Neural progenitor cell (in vitro differentiated cells): ENCODE data around the gene PCDH9.

ENCODE experiments used
- EZH2phosphoT487 ChIP-seq: fragments of 200-600 bp; sonication (generic); IDR thresholded peaks from 2 replicates; pipeline ENCODE4 v1.6.1; 2017; ENCODE audit warnings: antibody characterized with exemption
- TF ChIP-seq, protein P1 (sequence below): fragments of 200-600 bp; sonication (generic); IDR thresholded peaks from 2 replicates; pipeline ENCODE4 v1.5.1; 2017; ENCODE audit warnings: antibody characterized with exemption, mild to moderate bottlenecking

DNA sequence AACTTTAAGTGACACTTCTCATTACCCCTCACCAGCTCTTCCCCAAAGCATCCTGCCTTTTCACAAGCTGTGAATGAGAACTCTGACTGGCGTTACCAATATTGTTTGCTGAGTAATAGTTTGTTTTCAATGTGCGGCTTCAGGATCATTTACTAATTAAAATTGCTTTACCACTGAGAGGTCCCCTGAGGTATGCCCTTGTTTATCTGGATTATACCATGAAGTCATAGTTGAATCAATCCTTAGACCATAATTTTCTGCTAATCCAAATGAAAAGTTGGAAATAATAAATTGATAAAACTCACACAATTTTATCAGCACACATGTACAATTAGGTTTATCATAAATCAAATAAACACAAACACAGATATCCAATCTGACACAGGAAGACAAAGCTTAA lies 568.8 kb downstream of the PCDH9 start:
- TF ChIP-seq EZH2phosphoT487 = no peak
- TF ChIP-seq, protein P1, sequence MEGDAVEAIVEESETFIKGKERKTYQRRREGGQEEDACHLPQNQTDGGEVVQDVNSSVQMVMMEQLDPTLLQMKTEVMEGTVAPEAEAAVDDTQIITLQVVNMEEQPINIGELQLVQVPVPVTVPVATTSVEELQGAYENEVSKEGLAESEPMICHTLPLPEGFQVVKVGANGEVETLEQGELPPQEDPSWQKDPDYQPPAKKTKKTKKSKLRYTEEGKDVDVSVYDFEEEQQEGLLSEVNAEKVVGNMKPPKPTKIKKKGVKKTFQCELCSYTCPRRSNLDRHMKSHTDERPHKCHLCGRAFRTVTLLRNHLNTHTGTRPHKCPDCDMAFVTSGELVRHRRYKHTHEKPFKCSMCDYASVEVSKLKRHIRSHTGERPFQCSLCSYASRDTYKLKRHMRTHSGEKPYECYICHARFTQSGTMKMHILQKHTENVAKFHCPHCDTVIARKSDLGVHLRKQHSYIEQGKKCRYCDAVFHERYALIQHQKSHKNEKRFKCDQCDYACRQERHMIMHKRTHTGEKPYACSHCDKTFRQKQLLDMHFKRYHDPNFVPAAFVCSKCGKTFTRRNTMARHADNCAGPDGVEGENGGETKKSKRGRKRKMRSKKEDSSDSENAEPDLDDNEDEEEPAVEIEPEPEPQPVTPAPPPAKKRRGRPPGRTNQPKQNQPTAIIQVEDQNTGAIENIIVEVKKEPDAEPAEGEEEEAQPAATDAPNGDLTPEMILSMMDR = no peak
